Neural cell (in vitro differentiated cells): ENCODE results near the gene MUS81.

Experiments
- EP300 ChIP-seq: fragments of 450-650 bp; conservative IDR thresholded peaks from 2 replicates; pipeline ENCODE4 v1.6.1; 2014; ENCODE audit warnings: antibody characterized with exemption, mild to moderate bottlenecking, moderate library complexity; ENCODE audit not compliant: poor library complexity, severe bottlenecking
- TF ChIP-seq, protein P1 (sequence below): fragments of 450-650 bp; IDR thresholded peaks from 2 replicates; pipeline ENCODE4 v1.5.1; 2014; ENCODE audit warnings: antibody characterized with exemption, mild to moderate bottlenecking, moderate library complexity; ENCODE audit not compliant: poor library complexity, severe bottlenecking

DNA sequence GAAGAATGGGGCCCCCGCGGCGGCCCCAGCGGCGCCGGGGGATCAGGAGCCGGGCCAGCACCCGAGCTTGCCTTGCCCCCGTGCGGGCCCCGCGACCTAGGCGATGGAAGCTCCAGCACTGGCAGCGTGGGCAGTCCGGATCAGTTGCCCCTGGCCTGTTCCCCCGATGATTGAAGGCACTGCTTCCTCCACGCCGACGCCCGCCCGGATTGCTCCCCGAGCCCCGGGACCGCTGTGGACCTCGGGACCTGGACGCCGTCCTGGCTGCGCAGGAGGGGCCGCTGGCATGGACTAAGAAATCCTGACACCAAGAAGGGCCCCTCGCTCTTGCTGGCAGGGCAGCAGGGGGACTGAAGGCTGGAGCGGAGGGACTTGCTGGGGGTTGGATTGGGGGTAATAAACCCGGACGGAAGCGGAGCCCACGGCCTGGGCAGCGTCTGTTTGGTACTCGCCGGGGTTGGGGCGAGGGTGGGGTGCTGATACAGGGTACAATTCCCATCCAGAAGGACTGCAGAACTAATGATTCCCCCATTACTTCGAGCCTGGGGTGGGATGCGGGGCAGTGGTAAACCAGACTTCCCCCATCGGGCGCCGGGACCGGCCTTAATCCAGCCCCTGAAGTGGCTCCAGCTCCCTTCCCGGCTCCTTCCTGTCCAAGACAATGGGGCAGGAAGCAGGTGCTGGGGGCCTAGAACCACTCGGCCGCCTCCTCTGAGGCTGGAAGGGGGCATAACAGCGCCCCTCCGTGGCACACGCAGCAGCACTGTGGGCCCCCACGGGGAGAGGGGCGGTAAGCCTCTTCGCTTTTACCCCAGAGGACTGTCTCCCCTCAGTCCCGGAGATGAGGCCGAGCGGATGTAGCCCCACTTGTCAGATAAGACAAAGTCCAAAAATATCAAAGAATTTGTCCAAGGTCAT is 31.2 kb downstream of the MUS81 start:
- TF ChIP-seq, protein P1, sequence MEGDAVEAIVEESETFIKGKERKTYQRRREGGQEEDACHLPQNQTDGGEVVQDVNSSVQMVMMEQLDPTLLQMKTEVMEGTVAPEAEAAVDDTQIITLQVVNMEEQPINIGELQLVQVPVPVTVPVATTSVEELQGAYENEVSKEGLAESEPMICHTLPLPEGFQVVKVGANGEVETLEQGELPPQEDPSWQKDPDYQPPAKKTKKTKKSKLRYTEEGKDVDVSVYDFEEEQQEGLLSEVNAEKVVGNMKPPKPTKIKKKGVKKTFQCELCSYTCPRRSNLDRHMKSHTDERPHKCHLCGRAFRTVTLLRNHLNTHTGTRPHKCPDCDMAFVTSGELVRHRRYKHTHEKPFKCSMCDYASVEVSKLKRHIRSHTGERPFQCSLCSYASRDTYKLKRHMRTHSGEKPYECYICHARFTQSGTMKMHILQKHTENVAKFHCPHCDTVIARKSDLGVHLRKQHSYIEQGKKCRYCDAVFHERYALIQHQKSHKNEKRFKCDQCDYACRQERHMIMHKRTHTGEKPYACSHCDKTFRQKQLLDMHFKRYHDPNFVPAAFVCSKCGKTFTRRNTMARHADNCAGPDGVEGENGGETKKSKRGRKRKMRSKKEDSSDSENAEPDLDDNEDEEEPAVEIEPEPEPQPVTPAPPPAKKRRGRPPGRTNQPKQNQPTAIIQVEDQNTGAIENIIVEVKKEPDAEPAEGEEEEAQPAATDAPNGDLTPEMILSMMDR = peak; percentile 51
- no peak for TF ChIP-seq EP300
